ENCODE results near the gene DRICH1. TPM values are rescaled to one million over a fixed set of nuclear protein-coding genes. Genes with fewer than 3 reads are reported as not detected.
"Not testable (repeated sequence)": the region's sequence is repeated elsewhere in the genome, so short reads cannot be mapped to it uniquely, and the experiment has no call there.

Gene DRICH1
- total RNA-seq, 1 experiment from 2014 or later = 0.26 TPM

DNA sequence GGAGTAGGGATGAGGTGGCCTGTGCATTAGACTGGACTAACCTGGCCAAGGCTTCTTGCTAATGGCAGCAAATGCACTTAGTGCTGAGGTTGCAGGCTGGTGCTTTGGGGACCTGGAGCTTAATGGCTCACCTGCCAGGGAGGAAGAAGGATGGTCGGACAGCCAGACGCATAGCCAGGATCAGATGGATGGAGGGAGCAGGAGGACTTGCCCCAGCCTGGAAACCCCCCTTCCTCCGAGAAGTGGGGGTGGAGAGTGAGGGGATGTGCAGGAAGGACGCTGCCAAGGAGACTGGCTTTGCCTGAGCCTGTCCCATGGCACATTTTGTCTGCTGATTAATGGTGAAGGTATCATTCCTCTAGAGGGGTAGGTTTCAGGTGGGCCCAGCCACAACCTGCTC, 69.9 kb downstream of the DRICH1 start:
- POLR2A ChIA-PET = interaction anchor here (0.7 kb wide), 1 partner anchor 82 kb away, joined by 5 read pairs; no protein-coding TSS in a partner anchor
- peaks cover 10% of the 10 kb centered on the region for H3K4me1 Mint-ChIP-seq
- no peak overlapping the region for H3K27ac Mint-ChIP-seq
- H3K27me3 Mint-ChIP-seq (ENCODE audit: low read depth) = peaks cover 43% of the 10 kb centered on the region
- CTCF ChIA-PET = interaction anchor here (0.6 kb wide), 1 partner anchor 853 kb away, joined by 4 read pairs; no protein-coding TSS in a partner anchor
- ATAC-seq = no peak
- TF ChIP-seq PRRX2 (CRISPR knock-in tag; IDR thresholded peaks at IDR 0.05) = no peak
- no peak for TF ChIP-seq FOXP1 (CRISPR knock-in tag; IDR thresholded peaks at IDR 0.05; ENCODE audit: borderline replicate concordance)
- no peak for TF ChIP-seq TP53 (CRISPR knock-in tag; IDR thresholded peaks at IDR 0.05)
- no peak for TF ChIP-seq ZNF121 (CRISPR knock-in tag; IDR thresholded peaks at IDR 0.05)
- TF ChIP-seq NFE2L1 (CRISPR knock-in tag; IDR thresholded peaks at IDR 0.05) = no peak
- no peak for TF ChIP-seq NFATC4 (CRISPR knock-in tag; IDR thresholded peaks at IDR 0.05)
- H3K4me3 Mint-ChIP-seq = no peak overlapping the region
- no peaks in the 10 kb centered on the region for H3K36me3 Mint-ChIP-seq
- no peaks in the 10 kb centered on the region for H3K9me3 Mint-ChIP-seq
- DNase-seq (ENCODE audit: low spot score) = no peak

DNA sequence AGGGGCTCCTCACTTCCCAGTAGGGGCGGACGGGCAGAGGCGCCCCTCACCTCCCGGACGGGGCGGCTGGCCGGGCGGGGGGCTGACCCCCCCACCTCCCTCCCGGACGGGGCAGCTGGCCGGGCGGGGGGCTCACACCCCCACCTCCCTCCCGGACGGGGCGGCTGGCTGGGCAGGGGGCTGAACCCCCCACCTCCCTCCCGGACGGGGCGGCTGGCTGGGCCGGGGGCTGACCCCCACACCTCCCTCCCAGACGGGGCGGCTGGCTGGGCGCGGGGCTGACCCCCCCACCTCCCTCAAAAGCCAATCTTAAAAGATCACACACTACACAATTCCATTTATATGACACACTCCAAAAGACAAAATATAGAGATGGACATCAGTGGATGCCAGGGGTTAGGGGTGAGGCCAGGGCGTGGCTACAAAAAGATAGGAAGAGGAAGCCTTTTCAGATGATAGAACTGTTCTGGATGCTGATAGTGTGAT, 71.1 kb downstream of the DRICH1 start:
- H3K4me3 Mint-ChIP-seq; H3K36me3 Mint-ChIP-seq; POLR2A ChIA-PET; H3K9me3 Mint-ChIP-seq; CTCF ChIA-PET; H3K4me1 Mint-ChIP-seq; DNase-seq (ENCODE audit: low spot score); H3K27ac Mint-ChIP-seq; ATAC-seq: not testable (repeated sequence)
- peaks cover 34% of the 10 kb centered on the region for H3K27me3 Mint-ChIP-seq (ENCODE audit: low read depth)

GRCh38 chr22:23560215-23560614, 71.9 kb downstream of the DRICH1 start:
- H3K36me3 Mint-ChIP-seq; DNase-seq (ENCODE audit: low spot score); ATAC-seq; H3K27ac Mint-ChIP-seq; H3K4me3 Mint-ChIP-seq; H3K4me1 Mint-ChIP-seq; H3K9me3 Mint-ChIP-seq; POLR2A ChIA-PET: not testable (repeated sequence)
- H3K27me3 Mint-ChIP-seq (ENCODE audit: low read depth) = peaks cover 28% of the 10 kb centered on the region
- CTCF ChIA-PET = interaction anchor here (1.3 kb wide), 1 partner anchor 31 kb away, joined by 5 read pairs; no protein-coding TSS in a partner anchor

Other genes starting within 250 kb of the DRICH1 start
- gene IGLL1, start 52.0 kb downstream of the DRICH1 start, total RNA-seq (2021) = not detected in 3 replicates
- 0.05 TPM in 1 of 3 replicates, not detected in the others for gene RGL4, start 58.7 kb upstream of the DRICH1 start, total RNA-seq (2021)
- 3.3 to 3.6 TPM (median 3.3 TPM) in 3 replicates for gene ZNF70, start 118.8 kb upstream of the DRICH1 start, total RNA-seq (2021)
- gene VPREB3, start 122.1 kb upstream of the DRICH1 start, total RNA-seq (2021) = 0.81 to 1.3 TPM (median 0.87 TPM) in 3 replicates
- gene C22orf15, start 130.7 kb upstream of the DRICH1 start, total RNA-seq (2021) = 2.7 to 3.6 TPM (median 3.5 TPM) in 3 replicates
- gene CHCHD10, start 135.7 kb upstream of the DRICH1 start, total RNA-seq (2021) = 170 to 198 TPM (median 171 TPM) in 3 replicates
- 14.5 to 16.5 TPM (median 16.2 TPM) in 3 replicates for gene MMP11, start 140.5 kb upstream of the DRICH1 start, total RNA-seq (2021)
- 135 to 149 TPM (median 146 TPM) in 3 replicates for gene SMARCB1, start 154.6 kb upstream of the DRICH1 start, total RNA-seq (2021)
- gene DERL3, start 206.7 kb upstream of the DRICH1 start, total RNA-seq (2021) = 10.9 to 12.5 TPM (median 11.3 TPM) in 3 replicates
- gene SLC2A11, start 225.6 kb upstream of the DRICH1 start, total RNA-seq (2021) = 17.2 to 21.1 TPM (median 19.9 TPM) in 3 replicates